ENCODE results near the gene ZNF784. TPM values are rescaled to one million over a fixed set of nuclear protein-coding genes. Genes with fewer than 3 reads are reported as not detected.

Gene ZNF784
- total and polyA plus RNA-seq, 2 of the 4 experiments (the other 2 are of a cell fraction) = 2.5 to 3.7 TPM

GRCh38 chr19:55600662-55601028 is 23.7 kb downstream of the ZNF784 start:
- Histone ChIP-seq H3K4me3 (ENCODE audit: insufficient read depth, low read depth, low read length) (peak overlapping the region; percentile 56), H2BK5ac (ENCODE audit: low read depth, low read length, poor library complexity, severe bottlenecking) (peak overlapping the region; percentile 76), H2BK15ac (ENCODE audit: low read depth, low read length) (0 out of 3 replicates have a peak overlapping the region, but pooled peaks have one; percentile 23), H2BK120ac (ENCODE audit: low read depth, low read length) (no peak overlapping the region), H3K14ac (replicated peaks; ENCODE audit: low read depth, low read length) (peak overlapping the region; percentile 77), H3K23ac (ENCODE audit: low read depth, low read length) (peak overlapping the region; percentile 69), H2AK9ac (replicated peaks; ENCODE audit: low read depth, low read length, poor library complexity) (peak overlapping the region; percentile 98), H3K18ac (ENCODE audit: low read depth, low read length) (peak overlapping the region; percentile 59; the same call in 1 of the 2 replicates), H3K4ac (ENCODE audit: low read depth, low read length) (peak overlapping the region; percentile 67), H3K9ac (ENCODE audit: low read depth, low read length) (peak overlapping the region; percentile 85), H4K5ac (ENCODE audit: low read depth, low read length) (peak overlapping the region; percentile 16), H3K27me3 (ENCODE audit: control insufficient read depth, insufficient read depth, low read length) (no peaks in the 10 kb centered on the region), H3K4me1 (ENCODE audit: control insufficient read depth, insufficient read depth, low read length) (peaks cover 4% of the 10 kb centered on the region; the same call in 1 of the 2 replicates), H3K9me3 (ENCODE audit: control insufficient read depth, insufficient read depth, low read length) (no peaks in the 10 kb centered on the region), H3K79me1 (ENCODE audit: low read depth in 1 of 2, low read length in 2 of 2) (peaks cover 19 to 36% of the 10 kb centered on the region in 2 experiments), H2AFZ (replicated peaks; ENCODE audit: low read length, poor library complexity) (peak overlapping the region; percentile 86), H2BK20ac (ENCODE audit: low read depth, low read length) (no peak overlapping the region), H2AK5ac (ENCODE audit: low read depth, low read length) (peak overlapping the region; percentile 97), H3K27ac (ENCODE audit: insufficient read depth, low read length) (peak overlapping the region; percentile 53), H3K4me2 (ENCODE audit: low read depth, low read length) (peak overlapping the region; percentile 89), H4K8ac (ENCODE audit: low read depth in 2 of 2, low read length in 2 of 2) (peak overlapping the region; percentile 48 to 85), H3K56ac (ENCODE audit: extremely low read depth, insufficient read depth, low read length) (peak overlapping the region; percentile 66; the same call in 1 of the 2 replicates), H4K91ac (ENCODE audit: insufficient read depth, low read depth, low read length) (peak overlapping the region; percentile 86), H4K20me1 (ENCODE audit: insufficient read depth, low read length) (peaks cover 7% of the 10 kb centered on the region; the same call in 1 of the 2 replicates), H3K36me3 (ENCODE audit: control insufficient read depth, insufficient read depth, low read length) (peaks cover 11% of the 10 kb centered on the region), H3K9me1 (ENCODE audit: insufficient read depth, low read length) (peaks cover 13% of the 10 kb centered on the region)
- BruUV-seq (replicated peaks) = no TSS peak
- dilution Hi-C loops (cut with HindIII; ENCODE audit: low sequenced_read_pairs, unreplicated experiment) = no loop called here
- in situ Hi-C loops (cut with MboI; ENCODE audit: low sequenced_read_pairs) = no loop called here
- 63% methylated on average over 2 of the region's 15 CpGs; no CpG with 5 or more reads in 1 of the 2 experiments for WGBS, 2 experiments (ENCODE audit: extremely low coverage in 2 of 2, insufficient read length in 1 of 2)
- ChIA-PET CTCF (no interaction called here), POLR2A (ENCODE audit: unreplicated experiment) (interaction anchor here (1.4 kb wide), 1 partner anchor 20 kb away, joined by 8 read pairs; the partner anchor contains the start of gene ZNF579)
- no peak for ATAC-seq (ENCODE audit: low read depth)
- no peak for TF ChIP-seq USF2 (IDR thresholded peaks at IDR 0.05; ENCODE audit: low read depth, low read length)
- TF ChIP-seq CHD1 (IDR thresholded peaks at IDR 0.05; ENCODE audit: low read depth, low read length) = no peak
- TF ChIP-seq RAD21 (IDR thresholded peaks at IDR 0.05; ENCODE audit: low read length) = no peak
- TF ChIP-seq POLR2A (IDR thresholded peaks at IDR 0.05; ENCODE audit: low read depth, low read length) = no peak
- TF ChIP-seq RFX5 (IDR thresholded peaks at IDR 0.05; ENCODE audit: low read depth, low read length) = no peak
- no peak for TF ChIP-seq SMC3 (IDR thresholded peaks at IDR 0.05; ENCODE audit: low read depth, low read length)
- TF ChIP-seq CEBPB (IDR thresholded peaks at IDR 0.05; ENCODE audit: low read depth, low read length) = no peak
- TF ChIP-seq NFE2L2 (IDR thresholded peaks at IDR 0.05; ENCODE audit: low read depth, low read length) = no peak
- TF ChIP-seq MAFK (IDR thresholded peaks at IDR 0.05; ENCODE audit: low read depth, low read length) = no peak
- TF ChIP-seq FOS (IDR thresholded peaks at IDR 0.05; ENCODE audit: low read depth, low read length) = no peak
- TF ChIP-seq MAZ (IDR thresholded peaks at IDR 0.05; ENCODE audit: borderline replicate concordance, low read depth, low read length) = no peak
- intact Hi-C loops (cut with micrococcal nuclease) = no loop called here
- DNase-seq = no peak

All from IMR-90 (cell line).